Ishikawa (cell line): ENCODE data around the gene PCSK7.

Experiments
- CEBPB ChIP-seq: IDR thresholded peaks from 2 replicates; pipeline ENCODE4 v1.6.1; 2012
- CREB1 ChIP-seq: IDR thresholded peaks from 2 replicates; pipeline ENCODE4 v1.6.1; 2012; ENCODE audit warnings: low read depth
- EGR1 ChIP-seq: IDR thresholded peaks from 2 replicates; pipeline ENCODE4 v1.6.1; 2012
- EP300 ChIP-seq: IDR thresholded peaks from 2 replicates; pipeline ENCODE4 v1.6.1; 2012; ENCODE audit warnings: borderline replicate concordance
- FOXM1 ChIP-seq: IDR thresholded peaks from 2 replicates; pipeline ENCODE4 v1.6.1; 2012; ENCODE audit warnings: low read depth, borderline replicate concordance
- MAX ChIP-seq: IDR thresholded peaks from 2 replicates; pipeline ENCODE4 v1.6.1; 2012
- NFIC ChIP-seq: IDR thresholded peaks from 2 replicates; pipeline ENCODE4 v1.6.1; 2012
- RAD21 ChIP-seq: IDR thresholded peaks from 2 replicates; pipeline ENCODE4 v1.6.1; 2012; ENCODE audit warnings: low read depth
- REST ChIP-seq: IDR thresholded peaks from 2 replicates; pipeline ENCODE4 v1.6.1; 2012; ENCODE audit warnings: low read depth, mild to moderate bottlenecking
- TAF1 ChIP-seq: IDR thresholded peaks from 2 replicates; pipeline ENCODE4 v1.6.1; 2012; ENCODE audit warnings: low read depth, mild to moderate bottlenecking
- TCF12 ChIP-seq: IDR thresholded peaks from 2 replicates; pipeline ENCODE4 v1.6.1; 2012; ENCODE audit warnings: low read depth
- TEAD4 ChIP-seq: IDR thresholded peaks from 2 replicates; pipeline ENCODE4 v1.6.1; 2012
- USF1 ChIP-seq: IDR thresholded peaks from 2 replicates; pipeline ENCODE4 v1.6.1; 2012
- YY1 ChIP-seq: IDR thresholded peaks from 2 replicates; pipeline ENCODE4 v1.6.1; 2012; ENCODE audit warnings: low read depth
- ZBTB7A ChIP-seq: IDR thresholded peaks from 2 replicates; pipeline ENCODE4 v1.6.1; 2012; ENCODE audit warnings: low read depth

The PCSK7 gene

GRCh38 chr11:117181586-117182550 is 50.0 kb downstream of the PCSK7 start:
- TF ChIP-seq ZBTB7A (no peak), EGR1 (no peak), MAX (no peak), REST (no peak), USF1 (no peak), CEBPB (no peak), NFIC (no peak), CREB1 (no peak), YY1 (no peak), TCF12 (no peak), RAD21 (no peak), EP300 (no peak), TAF1 (no peak), FOXM1 (no peak), TEAD4 (no peak)

- peak; percentile 68 for TF ChIP-seq USF1
- peak; percentile 64 for TF ChIP-seq RAD21
- peak; percentile 66 for TF ChIP-seq MAX
- no peak for TF ChIP-seq ZBTB7A
These were observed 51.0 kb downstream of the PCSK7 start for GRCh38 chr11:117180661-117181585.

GRCh38 chr11:117180020-117180419 is 51.9 kb downstream of the PCSK7 start:
- no peak for TF ChIP-seq EP300
- no peak for TF ChIP-seq CREB1
- no peak for TF ChIP-seq EGR1
- no peak for TF ChIP-seq YY1
- no peak for TF ChIP-seq TCF12
- no peak for TF ChIP-seq ZBTB7A
- no peak for TF ChIP-seq FOXM1
- no peak for TF ChIP-seq TAF1
- TF ChIP-seq USF1, result no peak
- TF ChIP-seq MAX, result no peak
- no peak for TF ChIP-seq REST

- TF ChIP-seq TEAD4 (no peak), REST (no peak), NFIC (no peak), TCF12 (no peak), YY1 (0 out of 2 replicates have a peak, but pooled peaks have one; percentile 37), RAD21 (no peak)
These were observed 52.5 kb downstream of the PCSK7 start for GRCh38 chr11:117179048-117179999.
